ENCODE measurements around the gene WT1.

WT1 gene

DNA sequence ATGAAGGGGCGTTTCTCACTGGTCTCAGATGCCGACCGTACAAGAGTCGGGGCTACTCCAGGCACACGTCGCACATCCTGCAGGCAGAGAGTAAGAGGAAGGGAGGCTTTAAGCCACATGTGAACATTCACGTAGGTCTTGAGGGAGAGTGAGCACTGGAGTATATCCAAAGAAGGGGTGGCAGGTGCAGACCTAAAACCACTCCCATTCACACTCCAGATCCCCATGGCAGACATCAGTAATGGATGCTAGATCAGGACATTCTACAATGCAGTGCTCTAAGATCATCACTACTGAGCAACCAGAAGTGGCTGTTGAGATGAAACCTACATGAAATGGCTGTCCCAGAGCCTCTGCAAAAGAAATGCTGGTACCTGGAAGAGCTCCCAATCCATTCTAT, 39.0 kb downstream of the WT1 start:
- no peak for TF ChIP-seq POLR2A (IDR thresholded peaks at IDR 0.05; ENCODE audit: low read depth, low read length)
- DNase-seq (ENCODE audit: insufficient read length, low spot score) (no peak), FAIRE-seq (no peak)

DNA sequence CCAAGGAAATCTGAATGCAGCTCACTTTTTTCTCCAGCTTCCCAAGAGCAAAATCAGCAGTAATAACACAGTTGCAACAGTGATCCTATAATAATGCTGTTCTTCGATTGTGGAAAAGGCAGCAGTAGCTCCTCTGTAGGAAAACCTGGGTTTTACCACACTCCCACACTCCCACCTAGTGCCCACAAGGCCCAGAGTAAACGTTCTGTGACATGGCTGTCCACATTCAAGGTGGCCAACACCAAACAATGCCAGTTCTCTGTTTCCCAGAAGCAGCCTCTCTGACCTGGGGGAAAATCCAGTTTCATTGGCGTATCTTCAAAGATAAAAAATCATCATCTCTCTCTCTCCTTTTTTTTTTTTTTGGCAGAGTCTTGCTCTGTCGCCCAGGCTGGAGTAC, 40.2 kb downstream of the WT1 start:
- DNase-seq (ENCODE audit: insufficient read length, low spot score) (no peak), FAIRE-seq (no peak)
- no peak for TF ChIP-seq POLR2A (IDR thresholded peaks at IDR 0.05; ENCODE audit: low read depth, low read length)

GRCh38 chr11:32392840-32393239, 42.5 kb downstream of the WT1 start:
- no peak for TF ChIP-seq POLR2A (IDR thresholded peaks at IDR 0.05; ENCODE audit: low read depth, low read length)
- no peak for FAIRE-seq
- no peak for DNase-seq (ENCODE audit: insufficient read length, low spot score)

GRCh38 chr11:32391956-32392553, 43.3 kb downstream of the WT1 start:
- FAIRE-seq (no peak), DNase-seq (ENCODE audit: insufficient read length, low spot score) (peak; percentile 47)
- TF ChIP-seq POLR2A (IDR thresholded peaks at IDR 0.05; ENCODE audit: low read depth, low read length) = no peak

GRCh38 chr11:32391479-32391878, 43.9 kb downstream of the WT1 start:
- no peak for TF ChIP-seq POLR2A (IDR thresholded peaks at IDR 0.05; ENCODE audit: low read depth, low read length)
- DNase-seq (ENCODE audit: insufficient read length, low spot score) (no peak), FAIRE-seq (no peak)

GRCh38 chr11:32390712-32391111, 44.6 kb downstream of the WT1 start:
- FAIRE-seq = no peak
- TF ChIP-seq POLR2A (IDR thresholded peaks at IDR 0.05; ENCODE audit: low read depth, low read length) = no peak
- no peak for DNase-seq (ENCODE audit: insufficient read length, low spot score)

DNA sequence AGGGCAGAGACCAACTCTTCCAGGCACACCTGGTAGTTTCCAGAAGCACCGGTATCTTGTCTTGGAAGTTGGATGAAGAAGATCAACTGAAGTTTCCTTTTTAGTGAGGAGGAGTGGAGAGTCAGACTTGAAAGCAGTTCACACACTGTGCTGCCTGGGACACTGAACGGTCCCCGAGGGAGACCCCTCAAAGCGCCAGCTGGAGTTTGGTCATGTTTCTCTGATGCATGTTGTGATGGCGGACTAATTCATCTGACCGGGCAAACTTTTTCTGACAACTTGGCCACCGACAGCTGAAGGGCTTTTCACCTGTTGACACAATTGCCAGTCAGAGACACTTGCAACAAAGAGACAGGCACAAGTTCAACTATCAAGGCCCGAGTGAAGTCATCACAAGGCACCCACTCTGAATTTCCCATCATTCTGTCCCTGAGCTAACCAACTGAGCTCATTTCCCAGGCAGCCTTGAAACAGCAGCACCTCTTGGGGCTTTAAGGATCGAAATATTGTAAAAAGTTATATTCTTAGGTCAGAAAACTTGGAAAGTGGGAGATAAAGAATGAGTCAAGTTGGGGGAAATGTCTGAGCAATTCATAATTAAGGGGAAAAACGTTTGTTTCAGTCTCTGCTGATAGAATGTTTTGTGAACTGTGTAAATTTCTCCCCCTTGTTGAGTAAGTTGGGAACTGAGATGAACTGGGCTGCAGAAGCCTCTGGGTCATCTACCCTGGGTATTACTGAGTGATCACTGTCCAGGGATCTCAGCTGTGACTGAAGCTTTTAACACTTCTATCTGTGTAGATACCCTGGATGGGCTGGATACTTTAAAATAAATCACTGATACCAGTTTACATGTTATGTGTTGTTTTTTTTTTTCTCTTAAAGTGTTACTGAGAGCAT, 46.2 kb downstream of the WT1 start:
- no peak for DNase-seq (ENCODE audit: insufficient read length, low spot score)
- TF ChIP-seq POLR2A (IDR thresholded peaks at IDR 0.05; ENCODE audit: low read depth, low read length) = no peak
- FAIRE-seq = no peak

- FAIRE-seq (no peak), DNase-seq (ENCODE audit: insufficient read length, low spot score) (no peak)
- no peak for TF ChIP-seq POLR2A (IDR thresholded peaks at IDR 0.05; ENCODE audit: low read depth, low read length)
Observed at GRCh38 chr11:32388365-32388764, 47.0 kb downstream of the WT1 start.

- no peak for FAIRE-seq
- no peak for TF ChIP-seq POLR2A (IDR thresholded peaks at IDR 0.05; ENCODE audit: low read depth, low read length)
- no peak for DNase-seq (ENCODE audit: insufficient read length, low spot score)
Observed at GRCh38 chr11:32387411-32387810, 47.9 kb downstream of the WT1 start.

- DNase-seq (ENCODE audit: insufficient read length, low spot score) = no peak
- no peak for FAIRE-seq
- no peak for TF ChIP-seq POLR2A (IDR thresholded peaks at IDR 0.05; ENCODE audit: low read depth, low read length)
Observed at GRCh38 chr11:32386770-32387377, 48.5 kb downstream of the WT1 start.

DNA sequence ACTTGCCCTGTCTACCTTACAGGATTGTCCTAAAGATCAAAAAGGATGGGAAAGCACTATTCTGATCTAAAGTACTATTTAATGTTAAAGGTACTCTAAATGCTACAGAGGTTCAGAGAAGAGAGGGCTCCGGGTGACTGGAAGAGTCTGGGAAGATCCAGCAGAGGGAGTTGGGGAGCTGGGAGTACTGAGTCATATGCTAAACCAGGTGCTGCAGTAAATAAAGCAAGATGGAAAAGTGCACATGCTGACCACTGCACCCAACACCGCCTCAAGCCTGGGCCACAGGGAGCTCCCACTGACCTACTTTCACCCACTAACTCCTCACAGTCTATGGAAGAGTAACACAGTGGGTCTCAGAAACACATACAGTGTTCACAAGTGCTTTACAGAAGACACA, 49.3 kb downstream of the WT1 start:
- DNase-seq (ENCODE audit: insufficient read length, low spot score) = peak; percentile 56
- TF ChIP-seq POLR2A (IDR thresholded peaks at IDR 0.05; ENCODE audit: low read depth, low read length) = no peak
- FAIRE-seq = no peak

GRCh38 chr11:32382339-32383049, 52.8 kb downstream of the WT1 start:
- DNase-seq (ENCODE audit: insufficient read length, low spot score) (peak; percentile 15), FAIRE-seq (no peak)
- TF ChIP-seq POLR2A (IDR thresholded peaks at IDR 0.05; ENCODE audit: low read depth, low read length) = no peak

DNA sequence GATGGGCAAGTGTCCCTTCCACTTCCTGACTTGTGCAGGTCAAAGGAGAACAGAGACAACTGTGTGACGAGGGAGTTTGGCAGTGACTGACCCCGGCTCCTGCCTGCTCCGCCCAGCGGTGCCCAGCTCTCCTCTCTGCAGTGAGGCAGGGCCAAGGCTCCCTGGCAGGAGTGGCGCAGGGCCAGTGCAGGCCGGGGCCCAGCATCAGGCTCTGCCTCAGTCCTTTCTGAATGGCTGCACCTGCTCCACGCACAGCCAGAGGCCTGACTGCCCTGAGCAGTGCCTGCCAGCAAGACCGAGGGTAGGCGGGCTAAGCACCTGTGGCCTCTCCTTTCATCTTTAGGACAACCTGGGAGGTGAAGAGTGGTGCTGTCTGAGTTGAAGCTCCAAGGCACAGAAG, 54.2 kb downstream of the WT1 start:
- no peak for TF ChIP-seq POLR2A (IDR thresholded peaks at IDR 0.05; ENCODE audit: low read depth, low read length)
- FAIRE-seq = no peak
- no peak for DNase-seq (ENCODE audit: insufficient read length, low spot score)

- TF ChIP-seq POLR2A (IDR thresholded peaks at IDR 0.05; ENCODE audit: low read depth, low read length) = no peak
- DNase-seq (ENCODE audit: insufficient read length, low spot score) (no peak), FAIRE-seq (no peak)
Observed at GRCh38 chr11:32379719-32380118, 55.6 kb downstream of the WT1 start.

Measured in H54 (cell line).